HEK293 (cell line): ENCODE data around the gene GRIN3A.

Experiments used
- MEIS1 ChIP-seq: sonication (generic); formaldehyde crosslinking; IDR thresholded peaks from 2 replicates; pipeline ENCODE4 v1.8.1; 2022; ENCODE audit warnings: missing genetic modification reagents, mild to moderate bottlenecking, borderline replicate concordance
- ZBTB1 ChIP-seq: fragments of 450-650 bp; formaldehyde crosslinking; IDR thresholded peaks from 2 replicates; pipeline ENCODE4 v1.5.1; 2016; ENCODE audit warnings: missing biosample characterization, missing genetic modification characterization
- ZFP37 ChIP-seq: fragments of 450-650 bp; formaldehyde crosslinking; IDR thresholded peaks from 2 replicates; pipeline ENCODE4 v1.5.1; 2016; ENCODE audit warnings: missing biosample characterization, missing genetic modification characterization
- ZNF274 ChIP-seq, 2 experiments: fragments of 200-500 bp in 1 of 2; fragments of 450-650 bp in 1 of 2; sonication (Bioruptor generic) in 1 of 2; formaldehyde crosslinking in 1 of 2; IDR thresholded peaks; 2 replicates each; pipeline versions ENCODE4 v1.5.1 to v1.6.1; 2014 to 2016; ENCODE audit warnings: borderline replicate concordance in 1 of 2, inconsistent platforms in 1 of 2, low read length in 1 of 2, missing biosample characterization in 1 of 2, missing genetic modification characterization in 1 of 2
- ZNF449 ChIP-seq: fragments of 450-650 bp; formaldehyde crosslinking; IDR thresholded peaks from 2 replicates; pipeline ENCODE4 v1.5.1; 2017; ENCODE audit warnings: missing biosample characterization, mild to moderate bottlenecking, missing genetic modification characterization, moderate library complexity
- ZNF513 ChIP-seq: fragments of 450-650 bp; IDR thresholded peaks from 2 replicates; pipeline ENCODE4 v1.5.1; 2018; ENCODE audit warnings: missing biosample characterization, missing genetic modification characterization
- ZNF639 ChIP-seq: fragments of 450-650 bp; formaldehyde crosslinking; IDR thresholded peaks from 2 replicates; pipeline ENCODE4 v1.5.1; 2016; ENCODE audit warnings: missing biosample characterization, missing genetic modification characterization
- ZNF660 ChIP-seq: fragments of 450-650 bp; IDR thresholded peaks from 2 replicates; pipeline ENCODE4 v1.5.1; 2018; ENCODE audit warnings: missing biosample characterization, mild to moderate bottlenecking, missing genetic modification characterization
- ZNF670 ChIP-seq: fragments of 450-650 bp; formaldehyde crosslinking; IDR thresholded peaks from 2 replicates; pipeline ENCODE4 v1.5.1; 2016; ENCODE audit warnings: missing biosample characterization, missing genetic modification characterization, low read depth
- TF ChIP-seq, protein P1 (sequence below): fragments of 450-650 bp; formaldehyde crosslinking; IDR thresholded peaks from 2 replicates; pipeline ENCODE4 v1.5.1; 2017; ENCODE audit warnings: missing biosample characterization, missing genetic modification characterization
- TF ChIP-seq, protein P2 (sequence below): fragments of 450-650 bp; formaldehyde crosslinking; IDR thresholded peaks from 2 replicates; pipeline ENCODE4 v1.5.1; 2016; ENCODE audit warnings: missing biosample characterization, missing genetic modification characterization

GRCh38 chr9:101561740-101562139, 176.7 kb downstream of the GRIN3A start:
- TF ChIP-seq ZNF274 (IDR thresholded peaks at IDR 0.05; ENCODE audit: low read length) (no peak), ZNF274 (tag by site-specific recombination; IDR thresholded peaks at IDR 0.05; ENCODE audit: borderline replicate concordance) (no peak), ZNF639 (no peak), ZNF449 (no peak), ZNF670 (no peak), ZNF513 (no peak), ZFP37 (tag by site-specific recombination) (no peak), ZNF660 (no peak), MEIS1 (no peak), ZBTB1 (tag by site-specific recombination) (no peak)
- TF ChIP-seq, protein P1, sequence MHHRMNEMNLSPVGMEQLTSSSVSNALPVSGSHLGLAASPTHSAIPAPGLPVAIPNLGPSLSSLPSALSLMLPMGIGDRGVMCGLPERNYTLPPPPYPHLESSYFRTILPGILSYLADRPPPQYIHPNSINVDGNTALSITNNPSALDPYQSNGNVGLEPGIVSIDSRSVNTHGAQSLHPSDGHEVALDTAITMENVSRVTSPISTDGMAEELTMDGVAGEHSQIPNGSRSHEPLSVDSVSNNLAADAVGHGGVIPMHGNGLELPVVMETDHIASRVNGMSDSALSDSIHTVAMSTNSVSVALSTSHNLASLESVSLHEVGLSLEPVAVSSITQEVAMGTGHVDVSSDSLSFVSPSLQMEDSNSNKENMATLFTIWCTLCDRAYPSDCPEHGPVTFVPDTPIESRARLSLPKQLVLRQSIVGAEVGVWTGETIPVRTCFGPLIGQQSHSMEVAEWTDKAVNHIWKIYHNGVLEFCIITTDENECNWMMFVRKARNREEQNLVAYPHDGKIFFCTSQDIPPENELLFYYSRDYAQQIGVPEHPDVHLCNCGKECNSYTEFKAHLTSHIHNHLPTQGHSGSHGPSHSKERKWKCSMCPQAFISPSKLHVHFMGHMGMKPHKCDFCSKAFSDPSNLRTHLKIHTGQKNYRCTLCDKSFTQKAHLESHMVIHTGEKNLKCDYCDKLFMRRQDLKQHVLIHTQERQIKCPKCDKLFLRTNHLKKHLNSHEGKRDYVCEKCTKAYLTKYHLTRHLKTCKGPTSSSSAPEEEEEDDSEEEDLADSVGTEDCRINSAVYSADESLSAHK (tag by site-specific recombination): no peak
- TF ChIP-seq, protein P2, sequence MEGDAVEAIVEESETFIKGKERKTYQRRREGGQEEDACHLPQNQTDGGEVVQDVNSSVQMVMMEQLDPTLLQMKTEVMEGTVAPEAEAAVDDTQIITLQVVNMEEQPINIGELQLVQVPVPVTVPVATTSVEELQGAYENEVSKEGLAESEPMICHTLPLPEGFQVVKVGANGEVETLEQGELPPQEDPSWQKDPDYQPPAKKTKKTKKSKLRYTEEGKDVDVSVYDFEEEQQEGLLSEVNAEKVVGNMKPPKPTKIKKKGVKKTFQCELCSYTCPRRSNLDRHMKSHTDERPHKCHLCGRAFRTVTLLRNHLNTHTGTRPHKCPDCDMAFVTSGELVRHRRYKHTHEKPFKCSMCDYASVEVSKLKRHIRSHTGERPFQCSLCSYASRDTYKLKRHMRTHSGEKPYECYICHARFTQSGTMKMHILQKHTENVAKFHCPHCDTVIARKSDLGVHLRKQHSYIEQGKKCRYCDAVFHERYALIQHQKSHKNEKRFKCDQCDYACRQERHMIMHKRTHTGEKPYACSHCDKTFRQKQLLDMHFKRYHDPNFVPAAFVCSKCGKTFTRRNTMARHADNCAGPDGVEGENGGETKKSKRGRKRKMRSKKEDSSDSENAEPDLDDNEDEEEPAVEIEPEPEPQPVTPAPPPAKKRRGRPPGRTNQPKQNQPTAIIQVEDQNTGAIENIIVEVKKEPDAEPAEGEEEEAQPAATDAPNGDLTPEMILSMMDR: no peak
